ENCODE data around the gene FAN1. TPM values are rescaled to one million over a fixed set of nuclear protein-coding genes. Genes with fewer than 3 reads are reported as not detected.

Gene FAN1
- total and polyA plus RNA-seq, 2 donors (not counting 3 experiments of a cell fraction or from before 2014, with no cell fraction given) = 4.3 to 11.7 TPM

DNA sequence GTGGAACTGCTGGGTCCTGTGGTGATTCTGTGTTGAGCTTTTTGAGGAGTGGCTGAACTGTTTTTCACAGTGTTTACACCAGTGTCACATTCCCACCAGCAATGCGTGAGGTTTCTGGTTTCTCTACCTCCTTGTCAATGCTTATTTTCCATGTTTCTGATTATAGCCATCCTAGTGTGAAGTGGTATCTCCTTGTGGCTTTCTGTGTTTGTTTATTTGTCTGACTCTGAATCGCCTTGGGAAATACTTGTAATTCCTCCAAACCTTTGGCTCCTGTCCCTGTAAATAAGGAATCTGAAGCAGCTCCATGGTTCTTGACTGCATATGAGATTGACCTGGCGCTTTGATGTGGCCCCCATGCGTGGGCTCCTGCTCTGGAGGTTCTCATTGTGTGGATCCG is 20.6 kb downstream of the FAN1 start:
- H3K27me3 ChIP-seq (ENCODE audit: control insufficient read depth in 2 of 2, insufficient read depth in 2 of 2, low read length in 2 of 2) = no peaks in the 10 kb centered on the region
- CTCF ChIA-PET = interaction anchor here (1.1 to 3.8 kb wide), 2 partner anchors 61 to 205 kb away, joined by 3 to 24 read pairs; no protein-coding TSS in a partner anchor
- no peak overlapping the region for H3K9ac ChIP-seq (replicated peaks; ENCODE audit: extremely low read depth, insufficient read depth, low read length)
- DNase-seq (ENCODE audit: low read depth, low spot score) (no peak), FAIRE-seq (no peak)
- no peak overlapping the region for H3K27ac ChIP-seq (ENCODE audit: insufficient read depth, low read depth, low read length)
- no TSS peak for BruUV-seq (replicated peaks)
- H3K4me2 ChIP-seq (ENCODE audit: insufficient read depth, low read length) = no peak overlapping the region
- dilution Hi-C loops (cut with MboI; ENCODE audit: extremely low pct_ligation_motif_present, low sequenced_read_pairs) (no loop called here), intact Hi-C loops (cut with micrococcal nuclease) (no loop called here)
- no peaks in the 10 kb centered on the region for H4K20me1 ChIP-seq (replicated peaks; ENCODE audit: control insufficient read depth, extremely low read depth, insufficient read depth, low read length)
- no peaks in the 10 kb centered on the region for H3K9me3 ChIP-seq (replicated peaks; ENCODE audit: control insufficient read depth, insufficient read depth, low read length)
- no peak overlapping the region for H2AFZ ChIP-seq (ENCODE audit: low read depth, low read length)
- H3K79me2 ChIP-seq (ENCODE audit: control insufficient read depth, insufficient read depth, low read length) = no peaks in the 10 kb centered on the region
- peaks cover 6 to 15% of the 10 kb centered on the region in 2 experiments for H3K36me3 ChIP-seq (ENCODE audit: control insufficient read depth in 2 of 2, extremely low read depth in 1 of 2, insufficient read depth in 2 of 2, low read length in 2 of 2)
- TF ChIP-seq, protein P1, sequence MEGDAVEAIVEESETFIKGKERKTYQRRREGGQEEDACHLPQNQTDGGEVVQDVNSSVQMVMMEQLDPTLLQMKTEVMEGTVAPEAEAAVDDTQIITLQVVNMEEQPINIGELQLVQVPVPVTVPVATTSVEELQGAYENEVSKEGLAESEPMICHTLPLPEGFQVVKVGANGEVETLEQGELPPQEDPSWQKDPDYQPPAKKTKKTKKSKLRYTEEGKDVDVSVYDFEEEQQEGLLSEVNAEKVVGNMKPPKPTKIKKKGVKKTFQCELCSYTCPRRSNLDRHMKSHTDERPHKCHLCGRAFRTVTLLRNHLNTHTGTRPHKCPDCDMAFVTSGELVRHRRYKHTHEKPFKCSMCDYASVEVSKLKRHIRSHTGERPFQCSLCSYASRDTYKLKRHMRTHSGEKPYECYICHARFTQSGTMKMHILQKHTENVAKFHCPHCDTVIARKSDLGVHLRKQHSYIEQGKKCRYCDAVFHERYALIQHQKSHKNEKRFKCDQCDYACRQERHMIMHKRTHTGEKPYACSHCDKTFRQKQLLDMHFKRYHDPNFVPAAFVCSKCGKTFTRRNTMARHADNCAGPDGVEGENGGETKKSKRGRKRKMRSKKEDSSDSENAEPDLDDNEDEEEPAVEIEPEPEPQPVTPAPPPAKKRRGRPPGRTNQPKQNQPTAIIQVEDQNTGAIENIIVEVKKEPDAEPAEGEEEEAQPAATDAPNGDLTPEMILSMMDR (IDR thresholded peaks at IDR 0.05; ENCODE audit: extremely low read depth in 1 of 2, insufficient read depth in 1 of 2, low read depth in 1 of 2, low read length in 2 of 2) = no peak
- TF ChIP-seq POLR2A (IDR thresholded peaks at IDR 0.05; ENCODE audit: low read depth, low read length) (no peak), EZH2 (IDR thresholded peaks at IDR 0.05; ENCODE audit: borderline replicate concordance, low read depth, low read length, severe bottlenecking) (no peak), FOS (IDR thresholded peaks at IDR 0.05; ENCODE audit: borderline replicate concordance, insufficient read depth, low read length) (no peak)
- no peak overlapping the region for H3K4me3 ChIP-seq (replicated peaks in 1 of 3; ENCODE audit: insufficient read depth in 1 of 3, low read depth in 1 of 3, low read length in 3 of 3)
- POLR2A ChIA-PET = no interaction called here
- no peaks in the 10 kb centered on the region for H3K9me1 ChIP-seq (replicated peaks; ENCODE audit: control insufficient read depth, extremely low read depth, insufficient read depth, low read length)
- peaks cover 18% of the 10 kb centered on the region for H3K4me1 ChIP-seq (ENCODE audit: control insufficient read depth, extremely low read depth, insufficient read depth, low read length)

DNA sequence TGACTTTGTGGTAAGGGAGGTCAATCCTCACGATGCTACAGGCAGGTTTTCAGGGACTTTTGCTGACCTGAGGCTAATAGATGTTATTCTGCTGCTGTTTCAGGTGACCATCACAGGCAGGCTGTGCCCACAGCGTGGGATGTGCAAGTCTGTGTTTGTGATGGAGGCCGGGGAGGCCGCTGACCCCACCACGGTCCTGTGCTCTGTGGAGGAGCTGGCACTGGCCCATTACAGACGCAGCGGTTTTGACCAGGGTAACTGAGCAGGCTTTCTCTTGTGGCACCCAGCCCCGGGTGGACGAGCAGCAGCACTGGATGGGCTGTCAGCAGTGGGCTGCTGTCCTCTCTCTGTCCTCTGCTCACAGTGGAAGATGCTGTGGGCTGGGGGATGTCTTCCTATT is 22.0 kb downstream of the FAN1 start:
- no peak overlapping the region for H3K27ac ChIP-seq (ENCODE audit: insufficient read depth, low read depth, low read length)
- dilution Hi-C loops (cut with MboI; ENCODE audit: extremely low pct_ligation_motif_present, low sequenced_read_pairs) (no loop called here), intact Hi-C loops (cut with micrococcal nuclease) (no loop called here)
- H3K4me1 ChIP-seq (ENCODE audit: control insufficient read depth, extremely low read depth, insufficient read depth, low read length) = peaks cover 18% of the 10 kb centered on the region
- no peaks in the 10 kb centered on the region for H3K27me3 ChIP-seq (ENCODE audit: control insufficient read depth in 2 of 2, insufficient read depth in 2 of 2, low read length in 2 of 2)
- H3K79me2 ChIP-seq (ENCODE audit: control insufficient read depth, insufficient read depth, low read length) = no peaks in the 10 kb centered on the region
- TF ChIP-seq FOS (IDR thresholded peaks at IDR 0.05; ENCODE audit: borderline replicate concordance, insufficient read depth, low read length) (no peak), POLR2AphosphoS5 (IDR thresholded peaks at IDR 0.05; ENCODE audit: insufficient read depth, low read depth, low read length) (no peak)
- FAIRE-seq = no peak
- no peaks in the 10 kb centered on the region for H3K9me3 ChIP-seq (replicated peaks; ENCODE audit: control insufficient read depth, insufficient read depth, low read length)
- H3K4me2 ChIP-seq (ENCODE audit: insufficient read depth, low read length) = no peak overlapping the region
- H3K9ac ChIP-seq (replicated peaks; ENCODE audit: extremely low read depth, insufficient read depth, low read length) = no peak overlapping the region
- H4K20me1 ChIP-seq (replicated peaks; ENCODE audit: control insufficient read depth, extremely low read depth, insufficient read depth, low read length) = no peaks in the 10 kb centered on the region
- ChIA-PET CTCF (no interaction called here), POLR2A (no interaction called here)
- no peak for DNase-seq (ENCODE audit: low read depth, low spot score)
- peaks cover 6 to 15% of the 10 kb centered on the region in 2 experiments for H3K36me3 ChIP-seq (ENCODE audit: control insufficient read depth in 2 of 2, extremely low read depth in 1 of 2, insufficient read depth in 2 of 2, low read length in 2 of 2)
- BruUV-seq (replicated peaks) = no TSS peak
- H3K4me3 ChIP-seq (replicated peaks in 1 of 3; ENCODE audit: insufficient read depth in 1 of 3, low read depth in 1 of 3, low read length in 3 of 3) = no peak overlapping the region
- no peaks in the 10 kb centered on the region for H3K9me1 ChIP-seq (replicated peaks; ENCODE audit: control insufficient read depth, extremely low read depth, insufficient read depth, low read length)
- H2AFZ ChIP-seq (ENCODE audit: low read depth, low read length) = no peak overlapping the region
